Omental fat pad (tissue), 4 donors: Measurements from ENCODE around the gene LZTS3. TPM values are rescaled to one million over a fixed set of nuclear protein-coding genes. Genes with fewer than 3 reads are reported as not detected.
"Not testable (repeated sequence)": the region's sequence is repeated elsewhere in the genome, so short reads cannot be mapped to it uniquely, and the experiment has no call there.

Source experiments
- ATAC-seq: fragments of 150-250 bp; one replicate; pipeline ENCODE4 v1.9.1; 2016; ENCODE audit warnings: mild to moderate bottlenecking, moderate library complexity; ENCODE audit not compliant: low FRiP score
- DNase-seq: peaks from one replicate; pipeline ENCODE4 v3.0.0-alpha.2; 2019; ENCODE audit warnings: low spot score
- CTCF ChIP-seq, 3 donors: fragments of 450-650 bp; IDR thresholded peaks; one replicate each; pipeline ENCODE4 v1.5.1; 2016 to 2017; ENCODE audit warnings: antibody characterized with exemption in 3 of 3, mild to moderate bottlenecking in 3 of 3, moderate library complexity in 2 of 3
- total RNA-seq, 4 donors: library from RNA; depleted of rRNA; stranded (reverse); fragments of >200 nt; gene quantifications; one replicate each; pipeline ENCODE4 v1.1.0, GENCODE V29; 2016

Gene LZTS3
- 1 to 10 TPM; 5.5 to 8.5 (median 8.0) TPM for total RNA-seq

- ATAC-seq, result peak; percentile 68
- DNase-seq, result peak; percentile 58
Observed at GRCh38 chr20:3172933-3173609, at the start of gene LZTS3. Gene LZTS3, minus strand, starts transcription at chr20:3173549. Its CDS starts 6,386 bp downstream, at chr20:3167163.

GRCh38 chr20:3221398-3222226, 48.3 kb upstream of the LZTS3 start:
- TF ChIP-seq CTCF (IDR thresholded peaks at IDR 0.05), result no peak
- no peak for DNase-seq
- no peak for ATAC-seq

More at GRCh38 chr20:3172933-3173609, at the start of gene LZTS3:
- no peak for TF ChIP-seq CTCF (IDR thresholded peaks at IDR 0.05)

GRCh38 chr20:3218307-3218988, 45.1 kb upstream of the LZTS3 start:
- peak in 2 of 3 donors; percentile 7 to 80 for TF ChIP-seq CTCF (IDR thresholded peaks at IDR 0.05)
- DNase-seq (no peak), ATAC-seq (peak; percentile 73)

GRCh38 chr20:3215359-3215917, 42.1 kb upstream of the LZTS3 start:
- DNase-seq, ATAC-seq: not testable (repeated sequence)

GRCh38 chr20:3213226-3213625, 39.9 kb upstream of the LZTS3 start:
- TF ChIP-seq CTCF (IDR thresholded peaks at IDR 0.05), result no peak
- ATAC-seq, result no peak
- no peak for DNase-seq

GRCh38 chr20:3210346-3210745, 37.0 kb upstream of the LZTS3 start:
- no peak for TF ChIP-seq CTCF (IDR thresholded peaks at IDR 0.05)
- DNase-seq (no peak), ATAC-seq (no peak)

- ATAC-seq, result peak; percentile 16
- DNase-seq, result no peak
- no peak for TF ChIP-seq CTCF (IDR thresholded peaks at IDR 0.05)
Observed at GRCh38 chr20:3209946-3210317, 36.6 kb upstream of the LZTS3 start.
